ENCODE results near the gene TNRC6A. TPM values are rescaled to one million over a fixed set of nuclear protein-coding genes. Genes with fewer than 3 reads are reported as not detected.

TNRC6A gene
- total RNA-seq, 4 donors from 2014 or later: 45.8 to 70.7 (median 57.4) TPM

DNA sequence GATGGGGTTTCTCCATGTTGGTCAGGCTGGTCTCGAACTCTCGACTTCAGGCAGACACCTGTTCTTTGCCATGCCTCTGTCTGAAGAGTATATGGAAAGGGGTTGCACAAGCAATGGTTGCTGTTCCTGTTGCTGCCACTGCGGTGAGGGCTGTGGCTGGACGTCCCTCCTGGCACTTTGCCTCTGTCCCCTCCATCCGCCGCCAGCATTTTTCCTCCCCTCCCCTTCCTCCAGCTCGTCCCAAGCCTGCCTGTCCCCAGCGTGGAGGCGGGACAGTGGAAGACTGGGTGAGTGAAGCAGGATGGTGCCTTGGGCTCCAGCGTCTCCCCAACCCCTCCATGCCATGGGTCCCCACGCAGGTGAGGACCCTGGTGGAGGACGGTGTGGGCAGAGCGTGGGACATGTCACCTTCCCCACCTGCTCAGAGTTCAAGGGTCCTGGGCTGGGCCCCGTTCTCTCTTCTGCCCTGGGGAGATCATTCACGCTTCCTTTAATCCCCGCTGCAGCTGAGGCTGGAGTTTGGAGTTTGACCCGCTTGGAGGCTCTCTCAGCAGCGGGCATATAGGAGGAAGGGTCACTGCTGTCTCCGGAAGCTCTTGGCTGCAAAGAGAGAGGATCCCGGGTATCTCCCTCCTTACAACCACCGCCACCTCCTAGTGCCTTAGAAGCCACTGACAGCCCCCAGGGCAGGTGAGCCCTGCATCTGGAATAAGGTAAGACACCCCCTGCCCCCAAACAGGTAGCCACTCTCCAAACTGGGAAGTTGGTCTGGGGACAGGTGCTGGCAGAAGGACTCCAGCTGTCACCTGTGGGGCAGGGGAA, 116.5 kb downstream of the TNRC6A start, which contains the start of gene SLC5A11:
SLC5A11 (plus strand) TSS at position 238 of the 822 bp plus-strand sequence. CDS start 12,681 bp downstream, outside the sequence.
- 60 to 62% methylated on average over 12 to 21 of the region's 21 CpGs for WGBS, 2 donors

DNA sequence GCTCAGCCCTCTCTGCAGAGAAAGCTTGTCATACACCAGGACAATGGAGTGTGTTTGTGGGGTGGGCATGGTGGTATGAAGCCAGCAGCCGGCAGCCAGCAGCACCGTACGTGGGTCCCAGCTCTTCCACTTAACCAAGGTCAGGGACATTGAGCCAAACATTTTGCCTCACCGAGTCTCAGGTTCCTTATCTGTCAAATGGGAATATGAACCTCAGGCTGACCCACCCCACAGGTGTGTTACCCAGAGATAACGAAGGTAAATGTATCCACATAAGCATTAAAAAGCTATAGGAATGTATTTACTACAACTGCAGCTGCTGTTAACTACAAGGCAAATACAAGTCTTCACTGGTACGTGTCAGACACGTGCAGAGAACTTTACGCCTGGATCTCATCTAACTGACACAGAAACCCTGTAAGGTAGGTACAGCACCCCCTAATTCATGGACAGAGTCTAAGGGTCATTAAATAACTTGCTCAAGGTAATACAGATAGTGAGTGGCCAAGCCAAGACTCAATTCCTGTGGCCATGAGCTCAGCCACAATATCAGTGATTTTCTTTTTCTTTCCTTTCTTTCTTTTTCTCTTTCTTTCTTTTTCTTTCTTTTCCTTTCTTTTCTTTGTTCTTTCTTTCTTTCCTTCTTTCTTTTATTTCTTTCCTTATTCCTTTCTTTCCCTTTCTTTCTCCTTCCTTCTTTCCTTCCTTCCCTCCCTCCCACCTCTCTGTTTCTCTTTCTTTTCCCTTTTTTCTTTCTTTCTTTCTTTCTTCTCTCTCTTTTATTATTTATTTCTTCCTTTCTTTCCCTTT, 117.3 kb downstream of the TNRC6A start:
- TF ChIP-seq, protein P1, sequence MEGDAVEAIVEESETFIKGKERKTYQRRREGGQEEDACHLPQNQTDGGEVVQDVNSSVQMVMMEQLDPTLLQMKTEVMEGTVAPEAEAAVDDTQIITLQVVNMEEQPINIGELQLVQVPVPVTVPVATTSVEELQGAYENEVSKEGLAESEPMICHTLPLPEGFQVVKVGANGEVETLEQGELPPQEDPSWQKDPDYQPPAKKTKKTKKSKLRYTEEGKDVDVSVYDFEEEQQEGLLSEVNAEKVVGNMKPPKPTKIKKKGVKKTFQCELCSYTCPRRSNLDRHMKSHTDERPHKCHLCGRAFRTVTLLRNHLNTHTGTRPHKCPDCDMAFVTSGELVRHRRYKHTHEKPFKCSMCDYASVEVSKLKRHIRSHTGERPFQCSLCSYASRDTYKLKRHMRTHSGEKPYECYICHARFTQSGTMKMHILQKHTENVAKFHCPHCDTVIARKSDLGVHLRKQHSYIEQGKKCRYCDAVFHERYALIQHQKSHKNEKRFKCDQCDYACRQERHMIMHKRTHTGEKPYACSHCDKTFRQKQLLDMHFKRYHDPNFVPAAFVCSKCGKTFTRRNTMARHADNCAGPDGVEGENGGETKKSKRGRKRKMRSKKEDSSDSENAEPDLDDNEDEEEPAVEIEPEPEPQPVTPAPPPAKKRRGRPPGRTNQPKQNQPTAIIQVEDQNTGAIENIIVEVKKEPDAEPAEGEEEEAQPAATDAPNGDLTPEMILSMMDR (IDR thresholded peaks at IDR 0.05): no peak
- TF ChIP-seq POLR2A (IDR thresholded peaks at IDR 0.05): no peak
- 73 to 83% methylated on average over 7 to 8 of the region's 8 CpGs for WGBS, 2 donors
- Histone ChIP-seq H3K4me3 (replicated peaks in 1 of 3) (no peak overlapping the region), H3K27ac (no peak overlapping the region), H3K27me3 (no peaks in the 10 kb centered on the region), H3K9me3 (no peaks in the 10 kb centered on the region), H3K36me3 (no peaks in the 10 kb centered on the region), H3K4me1 (no peaks in the 10 kb centered on the region)
- intact Hi-C loops (cut with DNase I): no loop called here
- DNase-seq: no peak

More for the DNA sequence above, 116.5 kb downstream of the TNRC6A start, which contains the start of gene SLC5A11:
- intact Hi-C loops (cut with DNase I): no loop called here
- Histone ChIP-seq H3K27me3 (no peaks in the 10 kb centered on the region), H3K27ac (no peak within 1 kb of the TSS), H3K9me3 (no peaks in the 10 kb centered on the region), H3K4me3 (replicated peaks in 1 of 3) (no peak within 1 kb of the TSS), H3K36me3 (no peaks in the 10 kb centered on the region), H3K4me1 (no peaks in the 10 kb centered on the region)
- no peak for DNase-seq
- no peak for TF ChIP-seq POLR2A (IDR thresholded peaks at IDR 0.05)

DNA sequence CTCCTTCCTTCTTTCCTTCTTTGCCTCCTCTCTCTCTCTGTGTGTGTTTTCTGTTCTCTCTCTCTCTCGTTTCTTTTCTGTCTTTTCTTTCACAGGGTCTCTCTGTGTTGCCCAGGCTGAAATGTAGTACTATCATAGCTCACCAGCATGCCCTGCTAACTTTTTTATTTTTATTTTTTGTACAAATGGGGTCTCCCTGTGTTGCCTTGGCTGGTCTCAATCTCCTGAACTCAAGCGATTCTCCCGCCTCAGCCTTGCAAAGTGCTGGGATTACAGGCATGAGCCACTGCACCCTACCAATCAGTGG, 117.9 kb downstream of the TNRC6A start:
- Histone ChIP-seq H3K4me1 (no peaks in the 10 kb centered on the region), H3K4me3 (replicated peaks in 1 of 3) (no peak overlapping the region), H3K9me3 (no peaks in the 10 kb centered on the region), H3K27me3 (no peaks in the 10 kb centered on the region), H3K27ac (no peak overlapping the region), H3K36me3 (no peaks in the 10 kb centered on the region)
- TF ChIP-seq POLR2A (IDR thresholded peaks at IDR 0.05): no peak
- TF ChIP-seq, protein P1 (IDR thresholded peaks at IDR 0.05): no peak
- DNase-seq: no peak
- 81 to 97% methylated on average over 3 of the region's 3 CpGs for WGBS, 2 donors
- intact Hi-C loops (cut with DNase I): no loop called here

DNA sequence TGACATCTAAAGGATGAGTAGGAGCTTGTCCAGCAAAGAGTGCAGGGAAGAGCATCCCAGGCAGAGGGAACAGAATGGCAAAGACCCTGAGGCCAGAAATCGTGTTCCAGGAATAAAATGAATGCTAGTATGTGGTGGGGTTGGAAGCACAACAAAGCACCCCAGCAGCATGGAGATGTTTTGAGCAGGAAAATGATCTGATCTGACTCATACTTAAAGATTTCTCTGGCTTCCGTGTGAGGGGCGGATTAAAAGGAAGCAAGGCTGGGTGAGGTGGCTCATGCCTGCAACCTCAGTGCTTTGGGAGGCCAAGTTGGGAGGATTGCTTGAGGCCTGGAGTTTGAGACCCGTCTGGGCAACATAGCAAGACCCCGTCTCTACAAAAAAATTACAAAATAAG, 118.6 kb downstream of the TNRC6A start:
- Histone ChIP-seq H3K36me3 (no peaks in the 10 kb centered on the region), H3K4me1 (no peaks in the 10 kb centered on the region), H3K27ac (no peak overlapping the region), H3K27me3 (no peaks in the 10 kb centered on the region), H3K4me3 (replicated peaks in 1 of 3) (no peak overlapping the region), H3K9me3 (no peaks in the 10 kb centered on the region)
- 76 to 88% methylated on average over 5 of the region's 5 CpGs for WGBS, 2 donors
- no peak for TF ChIP-seq POLR2A (IDR thresholded peaks at IDR 0.05)
- TF ChIP-seq, protein P1 (IDR thresholded peaks at IDR 0.05): no peak
- intact Hi-C loops (cut with DNase I): no loop called here
- DNase-seq: no peak

DNA sequence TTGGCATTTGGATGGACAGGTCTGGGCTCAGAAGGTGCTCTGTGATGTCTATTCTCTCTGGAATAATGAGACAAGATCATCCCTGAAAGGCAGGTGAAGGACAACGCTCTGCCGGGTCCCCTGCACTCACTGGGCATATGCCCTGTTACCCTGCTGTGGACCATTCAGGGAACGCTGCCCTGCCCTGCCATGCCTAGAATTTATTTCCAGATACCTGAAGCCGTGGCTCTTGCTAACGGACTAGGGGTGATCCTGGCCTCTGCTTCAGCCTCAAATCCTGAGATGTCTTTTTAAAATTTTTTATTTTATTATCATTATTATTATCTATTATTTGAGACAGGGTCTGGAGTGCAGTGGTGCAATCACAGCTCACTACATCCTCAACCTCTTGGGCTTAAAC, 120.2 kb downstream of the TNRC6A start:
- intact Hi-C loops (cut with DNase I): no loop called here

More for the DNA sequence above, 120.2 kb downstream of the TNRC6A start:
- Histone ChIP-seq H3K27me3 (no peaks in the 10 kb centered on the region), H3K4me1 (no peaks in the 10 kb centered on the region), H3K4me3 (replicated peaks in 1 of 3) (no peak overlapping the region), H3K27ac (no peak overlapping the region), H3K9me3 (no peaks in the 10 kb centered on the region), H3K36me3 (no peaks in the 10 kb centered on the region)
- TF ChIP-seq, protein P1 (IDR thresholded peaks at IDR 0.05): no peak
- no peak for TF ChIP-seq POLR2A (IDR thresholded peaks at IDR 0.05)
- DNase-seq: no peak
- WGBS, 2 donors: 88 to 92% methylated on average over 5 of the region's 5 CpGs
